Measurements from ENCODE around the gene CELF5.

DNA sequence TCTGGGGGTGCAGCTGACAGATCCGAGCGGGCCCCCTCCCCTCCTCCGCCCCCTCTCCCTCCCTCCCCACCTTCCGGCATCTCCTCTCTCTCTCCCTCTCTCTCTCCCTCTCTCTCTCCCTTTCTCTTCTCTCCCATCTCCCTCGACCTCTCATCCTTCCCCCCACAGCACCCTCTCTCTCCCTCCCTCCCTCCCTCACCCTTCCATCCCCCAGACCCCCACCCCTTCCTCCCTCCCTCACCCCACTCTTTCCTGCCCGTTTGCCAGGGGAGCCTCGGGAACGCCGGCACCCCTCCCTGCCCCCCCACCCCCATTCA is 666 bp downstream of the CELF5 start:
- TF ChIP-seq, protein P1, sequence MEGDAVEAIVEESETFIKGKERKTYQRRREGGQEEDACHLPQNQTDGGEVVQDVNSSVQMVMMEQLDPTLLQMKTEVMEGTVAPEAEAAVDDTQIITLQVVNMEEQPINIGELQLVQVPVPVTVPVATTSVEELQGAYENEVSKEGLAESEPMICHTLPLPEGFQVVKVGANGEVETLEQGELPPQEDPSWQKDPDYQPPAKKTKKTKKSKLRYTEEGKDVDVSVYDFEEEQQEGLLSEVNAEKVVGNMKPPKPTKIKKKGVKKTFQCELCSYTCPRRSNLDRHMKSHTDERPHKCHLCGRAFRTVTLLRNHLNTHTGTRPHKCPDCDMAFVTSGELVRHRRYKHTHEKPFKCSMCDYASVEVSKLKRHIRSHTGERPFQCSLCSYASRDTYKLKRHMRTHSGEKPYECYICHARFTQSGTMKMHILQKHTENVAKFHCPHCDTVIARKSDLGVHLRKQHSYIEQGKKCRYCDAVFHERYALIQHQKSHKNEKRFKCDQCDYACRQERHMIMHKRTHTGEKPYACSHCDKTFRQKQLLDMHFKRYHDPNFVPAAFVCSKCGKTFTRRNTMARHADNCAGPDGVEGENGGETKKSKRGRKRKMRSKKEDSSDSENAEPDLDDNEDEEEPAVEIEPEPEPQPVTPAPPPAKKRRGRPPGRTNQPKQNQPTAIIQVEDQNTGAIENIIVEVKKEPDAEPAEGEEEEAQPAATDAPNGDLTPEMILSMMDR (IDR thresholded peaks at IDR 0.05): no peak
- TF ChIP-seq POLR2A (IDR thresholded peaks at IDR 0.05): no peak
